NAMALWA (cell line): Measurements from ENCODE around the gene MTHFD1L.
"Not testable (repeated sequence)": the region's sequence is repeated elsewhere in the genome, so short reads cannot be mapped to it uniquely, and the experiment has no call there.

Source experiments
- DNase-seq: peaks from one replicate; pipeline ENCODE4 v3.0.0-alpha.2; 2015; ENCODE audit warnings: low spot score

The MTHFD1L gene

GRCh38 chr6:151095538-151096254, 230.2 kb downstream of the MTHFD1L start:
- no peak for DNase-seq

- DNase-seq: no peak
Observed at GRCh38 chr6:151096255-151096612, 230.7 kb downstream of the MTHFD1L start.

- DNase-seq: no peak
Observed at GRCh38 chr6:151096691-151097606, 231.4 kb downstream of the MTHFD1L start.

- DNase-seq: no peak
Observed at GRCh38 chr6:151098166-151098565, 232.7 kb downstream of the MTHFD1L start.

GRCh38 chr6:151100326-151100725, 234.8 kb downstream of the MTHFD1L start:
- no peak for DNase-seq

GRCh38 chr6:151101161-151101815, 235.8 kb downstream of the MTHFD1L start:
- no peak for DNase-seq

- DNase-seq: no peak
Observed at GRCh38 chr6:151101816-151102694, 236.6 kb downstream of the MTHFD1L start.

GRCh38 chr6:151103266-151103665, 237.8 kb downstream of the MTHFD1L start:
- no peak for DNase-seq

GRCh38 chr6:151107897-151108427, 242.5 kb downstream of the MTHFD1L start:
- no peak for DNase-seq

GRCh38 chr6:151108548-151108947, 243.0 kb downstream of the MTHFD1L start:
- DNase-seq: no peak

GRCh38 chr6:151109361-151109760, 243.9 kb downstream of the MTHFD1L start:
- no peak for DNase-seq

- no peak for DNase-seq
Observed at GRCh38 chr6:151109869-151110575, 244.5 kb downstream of the MTHFD1L start.

GRCh38 chr6:151110576-151110905, 245.0 kb downstream of the MTHFD1L start:
- DNase-seq: no peak

GRCh38 chr6:151111670-151112069, 246.2 kb downstream of the MTHFD1L start:
- no peak for DNase-seq

GRCh38 chr6:151112130-151112529, 246.6 kb downstream of the MTHFD1L start:
- DNase-seq: no peak

- not testable (repeated sequence) for DNase-seq
Observed at GRCh38 chr6:151112884-151113283, 247.4 kb downstream of the MTHFD1L start.

GRCh38 chr6:151113641-151114040, 248.1 kb downstream of the MTHFD1L start:
- DNase-seq: no peak

GRCh38 chr6:151118461-151119123, 253.1 kb downstream of the MTHFD1L start:
- DNase-seq: no peak

GRCh38 chr6:151119823-151120524, 254.5 kb downstream of the MTHFD1L start:
- no peak for DNase-seq

GRCh38 chr6:151121900-151122299, 256.4 kb downstream of the MTHFD1L start:
- no peak for DNase-seq
